OCI-LY7 (cell line): ENCODE data around the gene ZC3H18. TPM values are rescaled to one million over a fixed set of nuclear protein-coding genes. Genes with fewer than 3 reads are reported as not detected.

Source experiments
- BruUV-seq: library from RNA; stranded (reverse); fragments of 400-500 nt; replicated peaks from 2 replicates; lab custom pipeline; 2021; lab: Mats Ljungman, UMichigan
- CTCF ChIA-PET: fragments of 300-600 bp; sonication (Branson Sonifier 250); formaldehyde crosslinking; loops from one replicate; lab custom pipeline; 2022; ENCODE audit warnings: antibody characterized with exemption; ENCODE audit not compliant: unreplicated experiment; lab: Charles Lee
- POLR2A ChIA-PET: fragments of 300-600 bp; sonication (Branson Sonifier 250); formaldehyde crosslinking; loops from one replicate; lab custom pipeline; 2022; ENCODE audit warnings: antibody characterized with exemption; lab: Charles Lee
- DNase-seq: peaks from one replicate; pipeline ENCODE4 v3.0.0-alpha.2; 2015; ENCODE audit warnings: low spot score
- H2AFZ ChIP-seq: fragments of 200-600 bp; sonication (generic), shearing (Covaris generic); 2 replicates; pipeline ENCODE4 v1.6.1; 2014; ENCODE audit warnings: mild to moderate bottlenecking, antibody characterized with exemption, low read length, moderate library complexity
- H3K27ac ChIP-seq: fragments of 200-600 bp; sonication (generic); 2 replicates; pipeline ENCODE4 v1.5.1; 2014; ENCODE audit warnings: mixed run types, low read depth, mild to moderate bottlenecking, moderate library complexity, low read length, inconsistent platforms; ENCODE audit not compliant: poor library complexity, severe bottlenecking
- H3K36me3 ChIP-seq: fragments of 200-600 bp; sonication (generic); 2 replicates; pipeline ENCODE4 v1.6.1; 2014; ENCODE audit warnings: mild to moderate bottlenecking, antibody characterized with exemption, low read length, moderate library complexity, mixed read lengths; ENCODE audit not compliant: insufficient read depth
- H3K4me1 ChIP-seq: fragments of 200-600 bp; sonication (generic); 2 replicates; pipeline ENCODE4 v1.5.1; 2014; ENCODE audit warnings: mild to moderate bottlenecking, low read length; ENCODE audit not compliant: insufficient read depth, poor library complexity, severe bottlenecking
- H3K4me2 ChIP-seq: fragments of 200-600 bp; sonication (generic); 2 replicates; pipeline ENCODE4 v1.6.1; 2014; ENCODE audit warnings: mild to moderate bottlenecking, low read length
- H3K4me3 ChIP-seq: fragments of 200-600 bp; sonication (generic); 2 replicates; pipeline ENCODE4 v1.5.1; 2014; ENCODE audit warnings: mild to moderate bottlenecking, low read depth, low read length; ENCODE audit not compliant: poor library complexity, severe bottlenecking
- H3K79me2 ChIP-seq: fragments of 200-600 bp; sonication (generic); 2 replicates; pipeline ENCODE4 v1.6.1; 2016; ENCODE audit warnings: low read depth, mild to moderate bottlenecking, low read length, moderate library complexity, mixed read lengths; ENCODE audit not compliant: insufficient read depth
- H3K9me2 ChIP-seq: fragments of 200-600 bp; sonication (generic); 2 replicates; pipeline ENCODE4 v1.6.1; 2016; ENCODE audit warnings: mild to moderate bottlenecking, low read length, mixed read lengths; ENCODE audit not compliant: insufficient read depth
- H3K9me3 ChIP-seq: fragments of 200-600 bp; sonication (generic); 2 replicates; pipeline ENCODE4 v1.6.1; 2014; ENCODE audit warnings: mild to moderate bottlenecking, mixed run types, low read length, mixed read lengths
- H4K20me1 ChIP-seq: fragments of 200-600 bp; sonication (generic); 2 replicates; pipeline ENCODE4 v1.6.1; 2014; ENCODE audit warnings: mild to moderate bottlenecking, antibody characterized with exemption, low read length, moderate library complexity, mixed read lengths; ENCODE audit not compliant: insufficient read depth
- CTCF ChIP-seq: fragments of 200-600 bp; sonication (generic); conservative IDR thresholded peaks from 2 replicates; pipeline ENCODE4 v1.5.1; 2014; ENCODE audit warnings: mild to moderate bottlenecking, antibody characterized with exemption, low read length, moderate library complexity, mixed read lengths
- EZH2phosphoT487 ChIP-seq: fragments of 200-600 bp; sonication (generic); IDR thresholded peaks from 2 replicates; pipeline ENCODE4 v1.6.1; 2018; ENCODE audit warnings: low read depth, borderline replicate concordance, mild to moderate bottlenecking, mixed run types, antibody characterized with exemption, low read length, moderate library complexity, mixed read lengths
- intact Hi-C: fragments of 100-400 bp; cut with micrococcal nuclease; formaldehyde crosslinking; loops from one replicate; pipeline ENCODE4 v1.10.0; 2022; ENCODE audit not compliant: unreplicated experiment
- total RNA-seq, 2 experiments: library from RNA; depleted of rRNA in 1 of 2; stranded (reverse); fragments of >200 nt in 1 of 2; shearing (Covaris generic) in 1 of 2; gene quantifications; 2 replicates each; pipeline ENCODE4 v1.2.3, GENCODE V29; 2014 to 2022

ZC3H18 gene
- total RNA-seq, 2 experiments from 2014 or later, result 22.2 to 79.0 TPM

GRCh38 chr16:88595101-88595500 is 24.9 kb downstream of the ZC3H18 start:
- Histone ChIP-seq H3K4me3 (no peak overlapping the region), H3K79me2 (no peaks in the 10 kb centered on the region), H3K9me2 (no peaks in the 10 kb centered on the region), H4K20me1 (peaks cover 3% of the 10 kb centered on the region; the same call in 1 of the 2 replicates), H3K4me2 (no peak overlapping the region), H2AFZ (no peak overlapping the region), H3K27ac (no peak overlapping the region), H3K9me3 (no peaks in the 10 kb centered on the region), H3K4me1 (no peaks in the 10 kb centered on the region), H3K36me3 (peaks cover 67% of the 10 kb centered on the region)
- TF ChIP-seq EZH2phosphoT487, result no peak
- TF ChIP-seq CTCF, result no peak
- intact Hi-C loops, result no loop called here
- ChIA-PET POLR2A (interaction anchor here (0.7 kb wide), 1 partner anchor 42 kb away, joined by 4 read pairs; no protein-coding TSS in a partner anchor), CTCF (no interaction called here)
- no peak for DNase-seq
- no TSS peak for BruUV-seq

GRCh38 chr16:88595921-88596320 is 25.7 kb downstream of the ZC3H18 start:
- no peak for DNase-seq
- no peak overlapping the region for H3K4me3 ChIP-seq
- peaks cover 3% of the 10 kb centered on the region; the same call in 1 of the 2 replicates for H4K20me1 ChIP-seq
- H3K4me2 ChIP-seq, result no peak overlapping the region
- no peaks in the 10 kb centered on the region for H3K4me1 ChIP-seq
- no peak overlapping the region for H2AFZ ChIP-seq
- H3K27ac ChIP-seq, result no peak overlapping the region
- ChIA-PET POLR2A (interaction anchor here (0.7 kb wide), 1 partner anchor 43 kb away, joined by 4 read pairs; no protein-coding TSS in a partner anchor), CTCF (no interaction called here)
- H3K9me3 ChIP-seq, result no peaks in the 10 kb centered on the region
- H3K36me3 ChIP-seq, result peaks cover 67% of the 10 kb centered on the region
- no TSS peak for BruUV-seq
- H3K9me2 ChIP-seq, result no peaks in the 10 kb centered on the region
- TF ChIP-seq EZH2phosphoT487, result no peak
- TF ChIP-seq CTCF, result no peak
- no peaks in the 10 kb centered on the region for H3K79me2 ChIP-seq
- intact Hi-C loops, result no loop called here

GRCh38 chr16:88596483-88596882 is 26.3 kb downstream of the ZC3H18 start:
- Histone ChIP-seq H4K20me1 (peaks cover 3% of the 10 kb centered on the region; the same call in 1 of the 2 replicates), H3K4me1 (no peaks in the 10 kb centered on the region), H2AFZ (no peak overlapping the region), H3K4me3 (no peak overlapping the region), H3K9me3 (no peaks in the 10 kb centered on the region), H3K36me3 (peaks cover 68% of the 10 kb centered on the region), H3K4me2 (no peak overlapping the region), H3K9me2 (no peaks in the 10 kb centered on the region), H3K27ac (no peak overlapping the region), H3K79me2 (no peaks in the 10 kb centered on the region)
- POLR2A ChIA-PET, result no interaction called here
- DNase-seq, result no peak
- BruUV-seq, result no TSS peak
- TF ChIP-seq EZH2phosphoT487 (no peak), CTCF (no peak)
- CTCF ChIA-PET, result no interaction called here
- intact Hi-C loops, result no loop called here
